NCI-H128 (cell line): Measurements from ENCODE around the gene KCNN1.
"Not testable (repeated sequence)": the region's sequence is repeated elsewhere in the genome, so short reads cannot be mapped to it uniquely, and the experiment has no call there.

Source experiments
- DNase-seq: peaks from one replicate; lab custom pipeline; 2025; ENCODE audit not compliant: unreplicated experiment; lab: John Stamatoyannopoulos, UW

Gene KCNN1

DNA sequence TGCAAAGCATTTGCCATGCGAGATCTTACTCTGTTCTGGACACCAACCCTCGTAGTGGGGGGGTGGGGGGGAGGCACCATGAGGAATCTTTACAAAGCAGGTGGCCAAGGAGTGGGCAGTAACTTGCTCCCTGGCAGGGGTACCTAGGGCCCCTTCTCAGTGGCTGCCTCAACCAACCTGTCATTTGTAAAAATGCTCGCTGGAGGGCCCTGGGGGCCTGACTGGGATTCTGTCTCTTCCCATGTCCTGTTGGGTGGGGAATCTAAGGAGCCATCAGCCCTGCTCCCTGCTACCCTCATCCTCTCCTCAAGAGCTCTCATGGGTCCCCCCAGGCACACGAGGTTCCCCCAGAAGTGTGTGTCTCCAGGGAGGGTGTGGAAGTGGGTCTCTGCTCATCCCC lies 1.5 kb downstream of the KCNN1 start:
- no peak for DNase-seq

DNA sequence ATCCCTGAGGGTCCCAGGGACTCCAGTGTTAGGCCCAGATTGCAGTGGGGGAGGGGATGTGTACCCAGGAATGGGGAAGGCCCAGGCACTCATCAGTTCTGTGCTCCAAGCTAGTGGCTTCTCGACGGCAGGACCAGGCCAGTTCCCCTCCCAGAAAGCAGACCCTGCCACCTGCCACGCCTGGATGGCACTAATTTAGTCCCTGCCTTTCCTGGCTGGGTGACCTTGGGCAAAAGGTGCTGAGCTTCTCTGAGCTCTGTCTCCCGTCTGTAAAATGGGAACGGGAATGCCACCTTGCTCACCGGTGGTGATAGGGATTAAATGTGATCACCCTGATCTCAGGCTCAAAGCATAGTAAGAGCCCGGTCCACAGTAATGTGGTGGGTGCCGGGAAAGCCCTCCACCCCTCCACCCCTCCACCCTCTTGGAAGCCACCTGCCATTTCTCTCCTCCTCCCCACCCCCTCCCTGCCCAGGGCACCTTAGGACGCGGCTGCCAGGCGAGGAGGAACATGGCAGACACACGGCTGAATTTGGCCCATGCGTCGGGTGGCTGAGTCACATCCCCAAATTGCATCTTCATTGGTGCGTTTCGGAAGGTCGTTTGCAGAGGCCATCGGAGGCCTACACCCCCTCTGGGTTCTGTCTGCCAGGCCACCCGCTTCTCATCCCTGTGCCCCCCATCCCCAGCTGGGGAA lies 2.3 kb downstream of the KCNN1 start:
- no peak for DNase-seq

GRCh38 chr19:17972230-17972629 lies 5.3 kb downstream of the KCNN1 start:
- no peak for DNase-seq

- no peak for DNase-seq
Observed at GRCh38 chr19:17973759-17974158, 6.9 kb downstream of the KCNN1 start.

DNA sequence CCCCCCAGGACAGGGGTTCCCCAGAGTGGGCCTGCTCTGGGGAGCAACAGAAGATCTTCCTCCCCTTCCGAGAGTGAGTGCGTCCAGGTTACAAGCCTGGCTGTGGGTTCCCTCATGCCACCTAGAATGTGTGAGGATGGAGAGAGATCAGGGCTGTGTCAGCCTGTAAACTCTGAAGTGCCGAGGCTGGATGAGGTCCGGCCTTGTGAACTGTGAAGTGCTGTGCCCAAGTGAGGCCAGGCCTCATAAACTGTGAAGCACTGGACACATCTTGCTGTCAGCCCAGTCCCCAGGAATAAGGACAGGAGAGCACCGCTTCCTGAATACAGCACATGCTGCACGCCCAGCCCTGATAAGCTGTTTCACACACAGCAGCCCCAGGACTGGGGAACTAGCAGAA lies 7.6 kb downstream of the KCNN1 start:
- DNase-seq = no peak

GRCh38 chr19:17975032-17975431 lies 8.1 kb downstream of the KCNN1 start:
- DNase-seq = no peak

DNA sequence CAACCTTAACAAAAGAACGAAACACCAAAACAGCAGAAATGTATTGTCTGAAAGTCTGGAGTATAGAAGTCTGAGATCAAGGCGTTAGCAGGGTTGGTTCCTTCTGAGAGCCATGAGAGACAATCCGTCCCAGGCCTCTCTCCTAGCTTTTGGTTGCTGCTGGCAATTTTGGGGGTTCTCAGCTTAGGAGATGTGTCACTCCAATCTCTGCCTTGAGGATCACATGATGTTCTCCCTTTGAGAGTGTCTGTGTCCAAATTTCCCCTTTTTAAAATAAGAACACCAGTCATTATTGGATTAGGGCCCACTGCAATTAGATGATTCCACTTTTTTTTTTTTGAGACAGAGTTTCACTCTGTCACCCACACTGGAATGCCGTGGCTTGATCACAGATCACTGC lies 10.1 kb downstream of the KCNN1 start:
- no peak for DNase-seq

DNA sequence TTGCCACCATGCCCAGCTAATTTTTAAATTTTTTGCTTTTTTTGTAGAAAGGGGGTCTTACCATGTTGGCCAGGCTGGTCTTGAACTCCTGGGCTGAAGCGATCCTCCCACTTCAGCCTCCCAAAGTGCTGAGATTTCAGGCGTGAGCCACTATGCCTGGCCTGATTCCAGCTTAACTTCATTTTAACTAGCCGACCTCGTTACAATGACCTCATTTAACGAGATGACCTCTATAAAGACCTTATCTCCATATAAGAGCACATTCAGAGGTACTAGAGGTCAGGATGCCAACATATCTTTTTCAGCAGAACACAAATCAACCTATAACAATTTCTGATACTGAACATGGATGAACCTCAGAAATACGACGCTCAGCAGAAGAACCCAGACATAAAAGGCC lies 10.6 kb downstream of the KCNN1 start:
- DNase-seq = no peak

DNA sequence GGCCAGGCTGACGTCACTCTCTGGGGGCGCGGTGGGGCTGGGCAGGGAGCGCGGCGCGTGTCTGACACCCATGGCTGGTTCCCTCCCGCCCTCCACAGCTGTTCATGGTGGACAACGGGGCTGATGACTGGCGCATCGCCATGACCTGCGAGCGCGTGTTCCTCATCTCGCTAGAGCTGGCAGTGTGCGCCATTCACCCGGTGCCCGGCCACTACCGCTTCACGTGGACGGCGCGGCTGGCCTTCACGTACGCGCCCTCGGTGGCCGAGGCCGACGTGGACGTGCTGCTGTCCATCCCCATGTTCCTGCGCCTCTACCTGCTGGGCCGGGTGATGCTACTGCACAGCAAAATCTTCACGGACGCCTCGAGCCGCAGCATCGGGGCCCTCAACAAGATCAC lies 14.7 kb downstream of the KCNN1 start:
- DNase-seq = no peak

- DNase-seq = no peak
Observed at GRCh38 chr19:17982430-17982829, 15.5 kb downstream of the KCNN1 start.

- no peak for DNase-seq
Observed at GRCh38 chr19:17985037-17985818, 18.3 kb downstream of the KCNN1 start.

DNA sequence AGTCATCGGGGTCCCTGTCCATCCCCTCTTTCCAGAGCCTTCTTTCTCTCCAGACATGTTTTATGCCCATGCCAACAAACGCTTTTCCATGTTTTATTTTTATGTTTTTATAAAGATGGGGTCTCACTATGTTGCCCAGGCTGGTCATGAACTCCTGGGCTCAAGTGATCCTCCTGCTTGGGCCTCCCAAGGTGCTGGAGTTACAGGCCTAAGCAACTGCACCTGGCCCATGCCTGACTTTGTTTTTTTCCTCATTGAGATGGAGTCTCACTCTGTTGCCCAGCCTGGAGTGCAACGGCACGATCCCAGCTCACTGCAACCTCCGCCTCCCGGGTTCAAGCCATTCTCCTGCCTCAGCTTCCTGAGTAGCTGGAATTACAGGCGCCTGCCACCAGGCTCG lies 19.7 kb downstream of the KCNN1 start:
- DNase-seq = not testable (repeated sequence)

- DNase-seq = no peak
Observed at GRCh38 chr19:17988161-17988560, 21.3 kb downstream of the KCNN1 start.

DNA sequence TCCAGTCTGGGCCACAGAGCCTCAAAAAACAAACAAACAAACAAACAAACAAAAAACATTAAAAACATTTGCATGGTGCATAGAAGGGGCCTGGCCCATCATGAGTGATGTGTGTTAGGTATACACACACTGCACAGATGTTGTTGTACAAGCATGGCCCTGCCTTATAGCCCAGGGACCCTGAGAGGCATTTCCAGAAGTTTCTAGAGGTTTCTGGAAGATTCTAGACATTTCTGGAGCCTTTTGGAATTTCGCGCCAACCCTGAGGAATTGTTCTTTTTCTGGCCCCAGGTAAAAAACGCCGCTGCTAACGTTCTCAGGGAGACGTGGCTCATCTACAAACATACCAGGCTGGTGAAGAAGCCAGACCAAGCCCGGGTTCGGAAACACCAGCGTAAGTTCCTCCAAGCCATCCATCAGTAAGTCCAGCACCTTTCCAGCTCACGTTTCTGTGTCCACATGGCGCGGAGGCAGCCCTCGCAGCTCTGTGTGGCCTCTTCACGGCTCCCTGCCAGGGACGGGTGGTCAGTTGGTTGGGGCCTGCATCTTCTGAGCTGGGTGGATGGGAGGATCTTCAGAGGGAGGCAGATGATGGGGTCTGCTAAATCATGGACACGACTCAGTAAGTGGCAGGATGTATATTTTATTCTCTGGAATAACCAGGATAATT lies 22.7 kb downstream of the KCNN1 start:
- no peak for DNase-seq

- no peak for DNase-seq
Observed at GRCh38 chr19:17993076-17993813, 26.3 kb downstream of the KCNN1 start.

- DNase-seq = peak; percentile 58
Observed at GRCh38 chr19:17996826-17997316, 30.0 kb downstream of the KCNN1 start.

- no peak for DNase-seq
Observed at GRCh38 chr19:17997969-17998826, 31.3 kb downstream of the KCNN1 start.

DNA sequence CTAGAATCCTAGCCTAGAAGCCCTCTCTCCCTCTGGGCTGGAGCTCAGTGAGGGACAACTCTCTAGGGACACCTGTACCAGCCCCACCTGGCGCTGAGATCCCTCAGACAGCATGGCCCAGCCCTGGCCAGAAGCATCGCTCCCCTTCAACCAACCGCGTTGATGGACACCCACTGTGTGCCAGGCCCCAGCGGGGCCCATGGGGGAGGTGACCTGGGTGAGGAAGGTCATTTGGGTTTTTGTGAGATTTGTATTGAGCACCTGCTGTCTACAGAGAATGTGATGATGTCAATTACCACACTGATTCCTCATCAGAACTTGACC lies 31.9 kb downstream of the KCNN1 start:
- no peak for DNase-seq

DNA sequence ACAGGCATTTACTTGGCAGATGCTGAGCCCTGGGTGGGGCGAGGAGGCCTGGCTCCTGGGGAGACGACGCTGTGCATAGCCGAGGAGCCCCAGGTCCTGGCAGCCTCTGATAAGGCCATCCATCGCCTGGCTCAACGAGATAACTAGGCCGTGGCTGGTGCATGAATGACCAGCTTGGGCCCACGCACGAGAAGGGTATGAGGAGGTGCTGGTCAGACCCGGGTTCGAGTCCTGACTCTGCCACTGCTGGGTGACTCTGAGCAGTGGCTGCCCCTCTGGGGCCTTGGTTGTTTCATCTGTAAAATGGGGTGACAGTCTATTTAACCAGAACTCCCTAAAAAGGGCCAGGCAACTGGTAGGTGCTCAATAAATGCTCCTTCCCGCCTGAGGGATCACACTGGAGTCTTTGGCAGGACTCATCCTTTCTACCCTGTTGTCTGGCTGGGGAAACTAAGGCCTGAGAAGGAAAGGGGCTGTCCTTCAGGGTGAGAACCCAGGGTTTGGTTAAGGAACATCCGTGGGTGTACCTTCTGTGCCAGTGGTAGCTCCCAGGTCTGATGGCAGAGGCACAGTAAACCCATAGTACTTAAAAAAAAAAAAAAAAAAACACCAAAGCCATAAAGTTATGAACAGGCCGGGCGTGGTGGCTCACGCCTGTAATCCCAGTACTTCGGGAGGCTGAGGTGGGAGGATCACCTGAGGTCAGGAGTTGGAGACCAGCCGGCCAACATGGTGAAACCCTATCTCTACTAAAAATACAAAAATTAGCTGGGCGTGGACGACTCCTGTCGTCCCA lies 33.0 kb downstream of the KCNN1 start:
- no peak for DNase-seq

DNA sequence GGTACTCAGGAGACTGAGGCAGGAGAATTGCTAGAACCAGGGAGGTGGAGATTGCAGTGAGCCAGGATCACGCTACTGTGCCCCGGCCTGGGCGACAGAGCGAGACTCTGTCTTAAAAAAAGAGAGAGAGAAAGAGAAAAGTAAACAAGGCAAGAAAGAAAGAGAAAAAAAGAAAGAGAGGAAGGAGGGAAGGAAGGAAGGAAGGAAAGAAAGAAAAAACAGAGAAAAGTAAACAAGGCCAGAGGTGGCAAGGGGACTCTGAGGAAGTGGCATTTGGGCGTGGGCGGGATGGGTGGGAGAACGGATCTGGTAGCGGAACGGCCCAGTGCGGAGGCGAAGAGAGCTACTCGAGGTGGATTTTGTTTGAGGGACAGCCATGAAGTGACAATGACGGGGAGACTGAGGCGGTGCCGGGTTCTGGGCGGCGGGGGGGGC lies 33.6 kb downstream of the KCNN1 start:
- DNase-seq = no peak
